HG02840 (cell line): ENCODE results near the gene DNM3.

ENCODE experiments used
- ATAC-seq: cut with Tn5 transposase; IDR thresholded peaks from one replicate; pipeline ENCODE4 v1.9.1; 2021; ENCODE audit warnings: mild to moderate bottlenecking, moderate library complexity, moderate number of reproducible peaks; ENCODE audit not compliant: unreplicated experiment, low FRiP score

The DNM3 gene

DNA sequence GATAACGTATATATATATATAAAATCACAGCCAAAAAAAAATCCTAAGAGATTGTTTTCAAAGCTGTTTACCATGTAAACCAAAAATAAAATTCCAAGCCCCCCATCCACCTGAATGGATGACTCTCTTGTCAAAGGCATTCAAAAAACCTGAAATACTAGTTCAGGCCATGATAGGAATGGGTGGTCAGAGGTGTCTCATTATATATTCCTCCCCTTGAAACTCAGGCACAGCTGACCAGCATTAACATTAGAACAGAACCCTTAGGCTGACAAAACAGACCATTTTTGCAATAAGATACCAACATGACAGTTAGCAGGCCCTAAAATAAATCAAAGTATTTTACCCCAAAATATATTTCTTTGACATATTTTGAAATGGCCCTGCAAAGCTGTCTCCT, 122.5 kb downstream of the DNM3 start:
- ATAC-seq, result no peak

- ATAC-seq, result no peak
Measured at GRCh38 chr1:171965777-171966176, 124.5 kb downstream of the DNM3 start.

DNA sequence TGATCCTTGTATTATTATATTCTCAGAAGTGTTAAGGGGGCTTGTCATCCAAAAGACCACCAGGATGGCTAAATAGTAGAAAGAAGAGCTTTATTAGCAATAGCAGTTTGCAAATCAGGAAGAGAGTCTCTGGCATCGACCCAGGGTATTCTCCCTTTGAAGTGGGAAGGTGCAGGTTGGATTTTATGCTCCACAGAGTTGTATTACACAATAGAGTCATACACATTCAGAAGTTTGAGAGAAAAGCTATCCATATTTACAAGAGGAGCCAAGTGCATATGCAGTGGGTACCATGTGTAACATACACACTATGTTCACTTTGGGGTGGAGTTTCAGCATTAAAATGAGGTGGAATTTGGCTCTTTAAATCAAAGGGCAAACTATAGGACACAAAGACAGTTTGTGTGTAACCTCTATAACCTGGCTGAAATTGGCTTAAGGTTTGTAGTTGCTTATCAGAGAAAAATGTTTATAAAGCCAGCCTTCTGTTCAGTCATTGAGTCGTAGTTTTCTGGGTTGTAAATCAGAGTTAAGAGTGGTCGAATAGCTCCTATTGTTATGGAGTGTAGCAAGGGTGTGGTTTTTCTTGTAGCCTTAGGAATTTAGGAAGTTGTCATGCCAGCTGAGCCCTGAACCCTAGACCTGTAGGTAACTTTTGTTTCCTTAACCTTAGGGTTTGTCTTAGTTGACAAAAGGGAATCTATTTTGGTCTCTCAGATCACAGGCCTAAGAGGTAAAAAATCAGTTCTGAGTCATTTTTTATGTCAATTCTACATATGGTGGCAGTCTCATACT, 125.3 kb downstream of the DNM3 start:
- ATAC-seq, result no peak

DNA sequence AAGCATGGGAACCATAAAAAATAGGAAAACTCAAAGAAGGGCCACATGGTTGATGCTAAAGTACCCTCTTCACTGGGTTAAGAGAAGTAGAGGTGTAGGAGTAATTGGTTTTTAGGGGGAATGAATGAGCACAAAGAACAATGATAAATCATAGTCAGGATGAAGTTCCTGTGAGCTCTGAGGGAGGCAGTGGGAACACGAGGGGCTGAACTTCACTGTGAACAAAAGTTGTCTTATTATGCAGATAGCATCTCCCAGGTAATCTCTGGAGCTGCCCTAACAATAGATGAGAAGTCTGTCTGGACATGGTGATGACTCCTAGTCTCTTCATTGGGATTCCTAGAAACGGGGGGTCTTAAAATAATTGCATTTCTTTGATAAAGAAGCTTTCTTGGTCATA, 127.9 kb downstream of the DNM3 start:
- ATAC-seq, result no peak

DNA sequence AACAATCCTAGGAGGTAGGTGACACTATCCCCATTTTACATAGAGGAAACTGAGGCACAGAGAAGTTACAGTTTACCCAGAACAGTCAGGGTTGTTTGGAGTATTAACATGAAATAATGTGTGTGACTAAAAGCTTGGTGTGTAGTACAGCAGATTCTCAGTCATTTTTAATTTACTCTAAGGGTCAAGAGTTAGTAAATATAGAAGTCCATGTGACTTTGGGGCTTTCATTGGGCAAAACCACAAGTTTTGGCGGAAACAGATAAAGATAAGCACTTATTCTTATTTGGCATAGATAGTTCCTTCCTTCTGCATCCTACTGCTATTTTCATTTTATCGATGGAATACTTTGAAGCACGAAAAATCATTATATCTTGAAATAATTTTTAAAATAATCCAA, 128.5 kb downstream of the DNM3 start:
- no peak for ATAC-seq

- ATAC-seq, result no peak
Measured at GRCh38 chr1:171972846-171973245, 131.5 kb downstream of the DNM3 start.

DNA sequence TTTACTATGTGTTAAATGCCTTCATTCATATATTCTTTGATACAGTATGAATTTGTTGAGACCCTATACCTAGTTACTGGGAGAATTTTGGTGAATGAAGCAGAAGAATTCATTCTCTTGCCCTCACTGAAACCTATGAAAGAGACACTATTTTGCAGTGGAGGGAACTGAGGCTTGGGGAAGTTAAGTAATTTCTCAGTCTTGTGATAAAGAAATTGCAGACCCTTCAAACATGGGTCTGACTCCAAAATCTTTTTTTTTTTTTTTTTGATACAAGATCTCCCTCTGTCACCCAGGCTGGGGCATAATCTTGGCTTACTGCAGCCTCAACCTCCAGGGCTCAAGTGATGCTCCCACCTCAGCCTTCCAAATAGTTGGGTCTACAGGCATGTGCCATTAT, 132.1 kb downstream of the DNM3 start:
- no peak for ATAC-seq

DNA sequence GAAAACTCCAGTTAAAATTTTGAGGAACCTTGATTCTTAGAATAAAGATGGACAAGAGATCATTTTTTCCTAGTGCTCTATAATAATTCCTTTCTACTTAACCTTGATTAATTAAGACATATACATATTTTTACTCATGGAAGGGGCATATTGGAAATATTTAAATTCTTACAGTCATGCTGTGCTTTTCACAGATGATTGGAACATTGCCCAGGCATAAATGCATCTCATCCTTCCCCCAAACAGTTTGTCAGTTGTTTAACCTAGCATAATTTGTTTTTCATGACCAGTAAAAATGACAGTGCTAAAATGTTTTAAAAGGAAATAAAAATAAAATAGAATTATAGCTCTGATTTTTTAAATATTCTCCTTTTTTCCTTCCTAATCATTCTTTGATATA, 140.0 kb downstream of the DNM3 start:
- no peak for ATAC-seq

DNA sequence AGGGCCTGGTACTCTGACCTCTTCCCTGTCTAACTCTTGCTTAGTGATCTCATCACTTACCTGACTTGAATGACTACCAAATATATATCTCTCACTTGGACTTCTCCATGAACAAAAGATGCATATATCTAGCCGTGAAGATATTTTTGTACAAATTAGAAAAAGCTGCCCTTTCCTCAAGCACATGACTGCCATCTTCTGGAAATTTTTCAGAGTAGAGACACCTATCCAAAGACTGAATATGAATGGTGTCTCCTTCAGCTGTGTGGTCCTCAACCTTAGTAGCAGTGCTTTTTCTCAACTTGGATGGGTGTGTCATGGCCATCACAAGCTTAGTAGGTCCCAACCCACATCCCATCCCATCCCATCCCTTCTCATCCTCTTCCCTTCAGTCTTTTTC, 142.3 kb downstream of the DNM3 start:
- no peak for ATAC-seq

- ATAC-seq, result no peak
Measured at GRCh38 chr1:171984262-171984661, 143.0 kb downstream of the DNM3 start.

DNA sequence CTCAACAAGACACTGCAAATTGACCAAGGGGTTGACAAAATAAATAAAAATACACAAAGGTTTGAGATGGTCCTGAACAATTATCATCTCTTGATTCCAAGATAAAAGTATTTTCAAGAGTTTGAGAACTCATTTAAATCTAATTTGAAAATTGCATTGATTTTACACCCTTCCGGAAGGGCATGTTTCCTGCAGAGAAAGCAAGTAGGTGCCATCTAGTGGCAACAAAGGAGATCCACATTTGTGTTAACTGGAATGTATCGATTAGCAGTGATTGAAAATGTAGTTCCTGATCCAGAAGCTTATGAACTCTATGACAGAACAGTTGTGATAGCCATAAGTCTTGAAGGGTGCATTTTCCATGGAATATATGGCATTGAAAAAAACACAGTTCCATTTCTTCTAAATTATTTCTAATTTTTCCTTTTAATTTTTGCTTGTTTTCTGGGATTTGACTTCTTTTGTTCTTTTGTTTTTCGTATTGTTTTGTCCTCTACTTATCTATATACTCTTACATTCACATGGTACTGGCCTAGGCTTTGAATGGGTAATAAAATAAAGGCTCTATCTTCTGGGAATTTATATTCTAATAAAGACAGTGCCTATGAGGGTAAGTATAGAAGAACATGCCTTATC, 143.7 kb downstream of the DNM3 start:
- no peak for ATAC-seq

GRCh38 chr1:171985639-171986038, 144.3 kb downstream of the DNM3 start:
- ATAC-seq, result no peak

- ATAC-seq, result no peak
Measured at GRCh38 chr1:171988243-171988885, 147.1 kb downstream of the DNM3 start.

- ATAC-seq, result no peak
Measured at GRCh38 chr1:171990371-171990770, 149.1 kb downstream of the DNM3 start.

DNA sequence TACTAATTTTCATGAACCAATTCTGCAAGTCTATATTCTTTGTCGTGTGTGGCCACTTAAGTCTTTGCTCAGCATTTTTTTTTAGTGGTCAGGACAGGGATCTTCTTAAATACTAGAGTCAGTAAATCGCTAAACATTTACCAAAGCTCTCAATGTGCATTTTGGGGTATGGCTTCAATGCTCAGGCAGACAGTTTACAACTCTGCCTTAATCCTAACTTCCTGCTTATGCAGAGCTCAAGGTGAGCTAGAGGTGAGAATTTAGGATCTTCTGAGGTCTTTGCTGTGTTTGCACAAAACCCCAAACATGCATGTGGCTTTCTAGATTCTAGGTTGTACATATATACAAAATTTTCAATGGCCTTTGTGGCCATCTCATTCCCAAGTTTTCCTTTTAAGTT, 153.0 kb downstream of the DNM3 start:
- no peak for ATAC-seq

DNA sequence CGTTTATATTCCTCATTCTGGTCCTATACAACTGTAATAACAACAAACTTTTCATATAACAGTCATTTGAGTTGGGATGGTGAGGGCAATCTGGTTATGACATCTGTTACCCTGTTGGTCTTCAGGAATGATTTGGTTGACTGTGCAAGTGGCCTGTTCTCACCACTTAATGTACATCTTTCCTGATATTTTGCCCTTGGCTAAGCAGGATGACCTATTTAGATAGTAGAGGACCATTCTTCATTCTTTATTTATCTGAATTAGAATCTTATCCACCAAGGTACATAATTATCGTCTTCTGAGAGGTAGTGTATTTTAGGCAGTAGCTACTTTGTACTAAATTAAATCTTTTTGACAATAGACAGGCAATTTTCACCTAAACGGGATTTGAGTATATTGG, 154.3 kb downstream of the DNM3 start:
- no peak for ATAC-seq

GRCh38 chr1:171997936-171998335, 156.6 kb downstream of the DNM3 start:
- ATAC-seq, result no peak

- ATAC-seq, result no peak
Measured at GRCh38 chr1:171998711-171999110, 157.4 kb downstream of the DNM3 start.

DNA sequence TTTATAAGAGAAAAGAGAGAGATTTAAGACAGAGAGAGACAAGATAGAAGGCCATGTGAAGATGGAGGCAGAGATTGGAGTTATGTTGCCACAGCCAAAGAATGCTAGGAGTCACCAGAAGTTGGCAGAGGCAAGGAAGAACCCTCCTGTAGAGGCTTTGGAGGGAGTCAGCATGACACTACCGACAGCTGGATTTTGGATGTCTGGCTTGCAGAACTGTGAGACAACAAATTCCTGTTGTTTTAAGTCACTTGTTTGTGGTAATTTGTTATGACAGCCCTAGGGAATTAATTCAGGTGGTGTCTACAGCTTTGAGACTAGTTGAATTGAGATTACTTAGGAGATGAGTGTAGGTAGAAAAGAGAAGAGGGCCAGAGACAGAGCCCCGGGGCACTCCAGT, 158.5 kb downstream of the DNM3 start:
- no peak for ATAC-seq

GRCh38 chr1:172001288-172001687, 160.0 kb downstream of the DNM3 start:
- ATAC-seq, result no peak

GRCh38 chr1:172002725-172003345, 161.5 kb downstream of the DNM3 start:
- no peak for ATAC-seq
